ENCODE measurements around the gene SLC38A8. TPM values are rescaled to one million over a fixed set of nuclear protein-coding genes. Genes with fewer than 3 reads are reported as not detected.

The SLC38A8 gene
- total RNA-seq, 1 donor from 2014 or later = not detected

GRCh38 chr16:84068783-84069462 is 26.3 kb upstream of the SLC38A8 start:
- no peak for DNase-seq (ENCODE audit: low read depth, low spot score)

- DNase-seq (ENCODE audit: low read depth, low spot score) = no peak
Observed at GRCh38 chr16:84068041-84068440, 25.4 kb upstream of the SLC38A8 start.

GRCh38 chr16:84067640-84068039 is 25.0 kb upstream of the SLC38A8 start:
- DNase-seq (ENCODE audit: low read depth, low spot score) = no peak

DNA sequence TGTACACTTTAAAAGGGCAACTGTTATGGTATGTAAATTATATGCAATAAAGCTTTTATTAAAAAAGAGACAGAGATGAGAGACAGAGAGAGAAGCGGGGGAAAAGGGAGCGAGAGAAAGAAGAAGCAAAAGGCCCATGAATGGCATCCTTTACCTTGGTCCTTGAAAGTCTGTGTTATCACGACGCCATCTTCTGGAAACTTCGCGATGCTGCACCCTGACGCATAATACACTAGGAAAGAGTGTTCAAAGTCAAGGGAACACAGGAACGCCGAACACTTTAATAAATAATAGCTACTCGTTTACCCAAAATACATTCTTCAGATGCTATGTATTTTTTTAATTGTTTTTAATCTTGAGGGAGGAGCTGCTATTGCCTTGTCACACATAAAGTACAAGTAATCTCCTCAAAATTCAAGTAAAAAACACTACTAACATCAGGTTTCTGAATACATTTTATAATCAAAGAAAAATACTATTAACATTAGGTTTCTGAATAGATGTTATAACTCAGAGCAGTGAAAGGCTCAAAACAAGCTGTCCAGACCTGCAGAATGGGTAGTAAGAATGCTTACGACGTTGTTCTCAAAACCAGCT is 23.0 kb upstream of the SLC38A8 start:
- no peak for DNase-seq (ENCODE audit: low read depth, low spot score)

- no peak for DNase-seq (ENCODE audit: low read depth, low spot score)
Observed at GRCh38 chr16:84063980-84064379, 21.4 kb upstream of the SLC38A8 start.

DNA sequence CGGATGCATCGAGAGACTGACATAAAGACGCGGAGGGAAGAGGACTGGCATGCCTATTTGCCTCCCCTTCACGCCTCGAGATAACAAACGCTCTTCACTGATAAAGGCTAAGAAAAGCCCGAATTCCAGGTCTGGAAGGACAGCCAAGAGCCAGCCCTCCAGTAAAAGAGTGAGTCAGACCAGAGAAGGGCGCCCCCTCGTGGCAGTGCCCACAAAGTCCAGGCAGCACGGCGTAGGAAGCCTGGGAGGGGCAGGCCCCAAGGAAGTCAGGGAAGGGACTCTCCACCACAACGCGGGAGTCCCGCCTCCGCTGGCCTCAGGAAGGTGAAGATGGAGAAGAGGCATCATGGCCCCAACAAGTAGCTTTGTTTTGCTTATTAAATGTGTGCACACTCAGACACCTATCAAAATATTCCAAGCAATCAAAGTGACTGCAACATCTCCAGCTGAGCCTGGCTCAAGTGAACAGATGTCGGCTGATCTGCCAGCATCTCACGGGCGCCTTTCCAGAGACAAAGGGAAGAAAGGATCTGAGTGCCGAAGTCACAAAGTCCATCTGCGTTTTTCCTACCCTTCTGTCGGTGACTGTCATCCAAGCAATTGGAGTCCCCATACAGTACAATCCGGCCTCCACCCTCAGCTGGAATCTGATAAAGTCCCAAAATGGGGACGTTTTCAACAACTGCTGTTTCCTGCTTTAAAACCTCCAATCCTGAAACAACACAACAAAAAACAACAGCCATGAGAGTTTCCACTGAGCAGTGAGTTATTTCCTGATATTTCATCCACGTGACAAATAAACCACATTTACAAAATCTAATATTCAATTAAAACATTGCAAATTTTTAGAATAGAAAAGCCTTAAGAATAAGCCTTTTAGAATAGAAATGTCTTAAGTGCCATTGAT is 20.4 kb upstream of the SLC38A8 start:
- peak; percentile 51 for DNase-seq (ENCODE audit: low read depth, low spot score)

GRCh38 chr16:84061236-84061819 is 18.7 kb upstream of the SLC38A8 start:
- no peak for DNase-seq (ENCODE audit: low read depth, low spot score)

GRCh38 chr16:84059946-84060901 is 17.6 kb upstream of the SLC38A8 start:
- DNase-seq (ENCODE audit: low read depth, low spot score) = no peak

- DNase-seq (ENCODE audit: low read depth, low spot score) = no peak
Observed at GRCh38 chr16:84059111-84059510, 16.5 kb upstream of the SLC38A8 start.

DNA sequence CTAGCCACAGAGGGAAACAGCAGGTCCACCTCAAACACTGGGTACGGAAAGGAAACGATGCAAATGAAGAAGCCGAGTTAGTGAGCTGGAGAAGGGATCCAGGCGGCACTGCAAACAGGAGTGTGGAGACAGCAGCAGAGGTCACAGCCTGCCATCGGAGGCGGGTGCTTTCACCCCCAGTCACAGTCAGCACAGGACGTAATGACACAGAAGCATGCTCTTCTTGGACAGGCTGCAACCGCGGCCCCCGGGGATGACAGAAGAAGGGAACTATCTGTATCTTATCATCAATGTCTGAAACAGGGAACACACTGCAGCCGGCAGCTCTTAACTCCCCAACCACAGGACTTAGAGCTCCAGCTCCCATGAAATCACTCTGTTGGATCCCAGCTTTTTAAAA is 16.1 kb upstream of the SLC38A8 start:
- DNase-seq (ENCODE audit: low read depth, low spot score) = no peak

DNA sequence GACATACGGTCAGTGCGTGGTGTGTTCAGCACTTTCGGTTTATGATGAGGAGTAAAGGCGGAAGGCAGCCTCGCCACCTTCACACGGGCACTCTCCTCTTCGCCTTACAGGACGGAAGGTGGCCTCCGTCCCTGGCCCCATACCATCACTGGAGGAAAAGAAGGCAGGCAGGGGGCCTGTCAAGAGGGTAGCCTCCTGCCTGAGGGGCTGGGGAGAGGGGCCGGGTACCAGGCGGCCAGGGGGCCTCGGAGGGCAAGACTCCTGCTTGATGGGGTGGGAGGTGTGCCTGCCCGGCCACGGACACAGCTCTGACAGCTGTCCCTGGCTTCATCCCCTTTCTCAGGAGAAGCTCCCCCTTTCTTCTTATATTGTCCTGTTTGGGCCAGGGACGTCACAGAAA is 15.6 kb upstream of the SLC38A8 start:
- no peak for DNase-seq (ENCODE audit: low read depth, low spot score)

- no peak for DNase-seq (ENCODE audit: low read depth, low spot score)
Observed at GRCh38 chr16:84056933-84057332, 14.3 kb upstream of the SLC38A8 start.

GRCh38 chr16:84055801-84056634 is 13.4 kb upstream of the SLC38A8 start:
- no peak for DNase-seq (ENCODE audit: low read depth, low spot score)

- no peak for DNase-seq (ENCODE audit: low read depth, low spot score)
Observed at GRCh38 chr16:84055366-84055765, 12.8 kb upstream of the SLC38A8 start.

DNA sequence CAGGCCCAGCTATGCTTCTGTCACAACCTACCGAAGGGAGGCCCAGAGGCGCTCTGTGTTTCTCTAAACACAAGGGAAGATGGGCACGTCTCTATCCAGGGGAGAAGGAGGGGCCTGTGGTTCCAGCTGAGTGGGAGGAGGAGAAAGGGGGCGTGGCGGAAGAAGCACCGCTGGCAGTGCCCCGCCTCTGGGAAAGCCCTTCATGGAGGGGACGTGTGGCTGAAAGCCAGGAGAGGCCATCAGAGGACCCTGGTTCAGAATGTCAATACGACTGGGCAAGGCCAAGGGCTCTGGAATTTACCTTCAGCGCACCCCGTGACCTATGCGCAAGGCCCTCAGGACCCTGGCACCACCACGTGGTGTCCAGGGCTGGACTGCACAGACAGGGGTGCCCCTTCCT is 12.3 kb upstream of the SLC38A8 start:
- DNase-seq (ENCODE audit: low read depth, low spot score) = no peak

DNA sequence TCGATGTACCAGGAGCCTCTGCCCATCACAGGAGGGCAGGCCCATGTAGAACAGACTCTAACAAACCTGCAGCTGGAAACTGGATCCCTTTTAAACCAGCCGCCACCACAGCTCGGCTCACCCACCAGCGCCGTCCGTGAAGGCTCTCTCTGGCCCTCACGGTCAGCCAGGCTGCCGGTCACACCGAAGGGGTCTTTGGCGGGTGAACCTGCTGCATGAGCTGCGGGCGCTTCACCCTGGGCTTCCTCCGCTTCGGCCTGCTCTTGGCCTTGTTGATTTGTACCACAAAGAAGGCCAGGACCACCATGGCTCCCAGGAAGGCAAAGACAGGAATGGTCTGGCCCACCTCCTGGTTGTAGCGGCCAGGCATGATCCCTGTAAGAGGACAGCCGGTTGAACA is 11.7 kb upstream of the SLC38A8 start:
- no peak for DNase-seq (ENCODE audit: low read depth, low spot score)

GRCh38 chr16:84053237-84053636 is 10.6 kb upstream of the SLC38A8 start:
- DNase-seq (ENCODE audit: low read depth, low spot score) = no peak

DNA sequence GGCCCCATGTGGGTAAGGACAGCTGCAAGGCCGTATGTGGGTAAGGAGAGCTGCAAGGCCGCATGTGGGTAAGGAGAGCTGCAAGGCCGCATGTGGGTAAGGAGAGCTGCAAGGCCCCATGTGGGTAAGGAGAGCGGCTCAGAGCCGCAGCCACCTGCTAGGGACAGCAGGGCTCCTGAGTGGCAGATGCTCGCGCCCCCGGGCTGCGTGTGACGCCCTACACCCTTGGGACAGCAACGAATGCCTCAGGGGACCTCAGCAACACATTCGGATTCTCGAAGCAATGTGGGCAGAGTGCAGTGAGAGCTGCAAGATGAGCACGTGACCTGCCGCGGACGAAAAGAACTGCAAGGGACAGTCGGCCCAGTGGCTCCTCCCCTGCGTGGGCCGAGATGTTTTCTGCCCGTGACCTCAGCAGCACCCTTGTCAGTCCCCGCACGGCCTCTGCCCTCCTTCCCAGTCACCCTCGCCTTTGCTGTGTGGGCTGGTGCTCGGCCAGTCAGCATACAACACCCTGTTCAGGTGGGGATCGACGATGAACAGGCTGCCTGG is 9.6 kb upstream of the SLC38A8 start:
- no peak for DNase-seq (ENCODE audit: low read depth, low spot score)

GRCh38 chr16:84050316-84050715 is 7.7 kb upstream of the SLC38A8 start:
- DNase-seq (ENCODE audit: low read depth, low spot score) = no peak
